Mammary epithelial cell (primary cell): ENCODE results near the gene CCDC142.

Experiments used
- CTCF ChIP-seq, 2 donors: IDR thresholded peaks in 1 of 2; conservative IDR thresholded peaks in 1 of 2; 2 replicates each; pipeline ENCODE4 v1.5.1; 2011 to 2012; ENCODE audit warnings: inconsistent platforms in 2 of 2, low read length in 2 of 2, mild to moderate bottlenecking in 2 of 2, control low read depth in 1 of 2, low read depth in 1 of 2; ENCODE audit not compliant: insufficient read depth in 1 of 2; ENCODE audit errors: extremely low read depth in 1 of 2
- EZH2 ChIP-seq: IDR thresholded peaks from 2 replicates; pipeline ENCODE4 v1.6.1; 2012; ENCODE audit warnings: low read length, inconsistent platforms, borderline replicate concordance

GRCh38 chr2:74525717-74526648 is 43.2 kb upstream of the CCDC142 start, which contains the start of gene DQX1:
- no peak for TF ChIP-seq EZH2
- no peak for TF ChIP-seq CTCF (conservative IDR thresholded peaks at IDR 0.05 in 1 of 2, IDR thresholded peaks at IDR 0.05 in 1 of 2; ENCODE audit: extremely low read depth in 1 of 2, insufficient read depth in 1 of 2, low read depth in 1 of 2, low read length in 2 of 2)
